CD4-positive, alpha-beta T cell treated with Interleukin-2 at 100 ng/mL for 4 hours (primary cell): ENCODE measurements around the gene EFCAB8.

Experiments
- DNase-seq: peaks from one replicate; pipeline ENCODE4 v3.0.0-alpha.2; 2020; ENCODE audit warnings: low spot score

Gene EFCAB8

DNA sequence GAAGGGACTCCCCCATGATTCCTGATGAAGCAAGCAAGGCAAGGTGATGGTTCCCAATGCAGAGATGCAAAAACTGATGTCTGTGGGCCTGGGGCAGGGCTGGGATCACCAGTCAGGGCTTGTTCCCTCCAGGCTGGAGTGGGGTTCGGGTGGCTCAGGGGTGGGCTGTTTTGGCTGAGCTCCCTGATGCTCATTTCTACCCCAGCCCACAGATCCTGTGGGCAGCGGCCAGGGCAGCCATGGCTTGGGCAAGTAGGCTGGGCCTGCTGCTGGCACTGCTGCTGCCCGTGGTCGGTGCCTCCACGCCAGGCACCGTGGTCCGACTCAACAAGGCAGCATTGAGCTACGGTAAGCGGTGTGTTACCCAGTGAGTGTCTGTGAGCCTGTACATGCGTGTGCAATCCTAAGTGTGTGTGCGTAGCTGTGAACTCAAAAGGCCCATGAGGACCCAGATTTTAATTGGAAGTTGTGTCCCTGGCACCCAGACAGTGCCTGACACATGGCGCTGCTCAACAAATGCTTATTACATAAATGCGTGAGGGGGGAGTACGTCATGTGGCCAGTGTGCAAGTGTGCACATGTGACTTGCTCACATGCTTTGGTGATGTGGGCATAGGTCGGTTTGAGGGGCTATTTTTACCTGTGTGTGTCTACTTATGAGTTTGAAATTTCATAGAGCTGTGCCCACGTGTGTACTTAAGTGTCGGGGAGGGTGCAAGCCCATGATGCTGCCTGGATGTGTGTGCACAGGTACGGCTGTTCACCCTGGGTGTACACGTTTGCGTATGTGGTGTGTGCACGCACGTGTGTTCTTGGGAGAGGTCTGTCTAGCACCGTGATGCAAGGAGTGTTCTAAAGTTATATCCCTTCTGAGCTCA lies 149.9 kb downstream of the EFCAB8 start:
- DNase-seq = no peak

DNA sequence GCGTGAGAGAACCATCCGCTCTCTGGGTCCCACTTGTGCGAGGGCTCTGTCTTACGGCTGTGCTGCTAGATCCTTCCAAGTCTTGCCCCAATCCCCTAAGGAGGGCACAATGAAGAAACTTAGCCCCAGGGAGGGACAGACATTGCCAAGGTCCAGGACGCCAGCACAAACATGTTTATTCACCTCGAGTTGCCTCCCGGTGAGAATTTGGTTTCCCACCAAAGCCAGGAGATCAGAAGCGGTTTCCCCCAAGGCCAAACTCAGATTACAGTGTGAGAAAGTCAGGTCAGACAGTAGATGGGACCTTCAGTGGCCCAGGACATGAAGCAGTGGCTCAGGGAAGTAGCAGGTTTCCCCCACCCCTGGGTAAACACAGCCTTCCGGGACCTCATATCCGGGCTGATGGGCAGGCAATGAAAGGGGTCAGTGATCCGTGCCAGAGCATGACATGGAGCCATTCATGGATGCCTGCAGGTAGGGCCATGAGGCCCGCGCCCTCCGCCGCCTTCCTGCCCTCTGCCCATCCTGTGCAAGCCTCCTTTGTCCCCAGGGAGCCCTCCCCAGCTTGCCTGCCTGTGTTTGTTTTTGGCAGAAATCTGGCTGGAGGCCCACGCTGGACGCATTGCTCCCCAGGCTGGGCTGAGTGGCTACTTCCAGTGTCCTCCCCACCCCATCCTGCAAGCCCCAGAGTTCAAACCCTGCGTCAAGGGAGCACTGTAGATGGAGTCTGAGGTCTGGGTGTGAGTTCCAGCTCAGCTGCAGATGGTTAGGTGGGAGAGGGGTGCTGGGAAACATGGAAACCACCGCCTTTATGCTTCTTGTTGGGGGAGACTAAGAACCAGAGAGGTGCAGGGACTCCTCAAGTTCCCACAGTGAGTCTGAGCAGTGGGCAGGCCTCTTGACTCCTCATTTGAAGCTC lies 150.8 kb downstream of the EFCAB8 start:
- no peak for DNase-seq

DNA sequence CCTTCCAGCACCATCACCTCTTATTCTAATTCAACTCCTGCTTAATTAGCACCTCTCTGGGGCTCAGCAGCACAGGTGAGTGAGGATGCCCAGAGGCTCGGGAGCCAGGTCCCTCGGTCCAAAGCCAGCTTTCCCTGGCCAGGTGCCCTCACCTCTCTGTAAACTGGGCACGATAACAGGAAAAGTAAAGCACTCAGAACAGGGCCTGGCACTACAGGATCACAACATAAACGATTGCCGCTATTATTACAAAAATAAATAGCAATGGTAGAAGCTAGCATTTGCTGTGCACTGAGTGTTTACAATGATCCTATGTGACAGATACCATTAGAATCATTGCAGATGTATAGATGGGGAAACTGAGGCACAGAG lies 151.4 kb downstream of the EFCAB8 start:
- no peak for DNase-seq

DNA sequence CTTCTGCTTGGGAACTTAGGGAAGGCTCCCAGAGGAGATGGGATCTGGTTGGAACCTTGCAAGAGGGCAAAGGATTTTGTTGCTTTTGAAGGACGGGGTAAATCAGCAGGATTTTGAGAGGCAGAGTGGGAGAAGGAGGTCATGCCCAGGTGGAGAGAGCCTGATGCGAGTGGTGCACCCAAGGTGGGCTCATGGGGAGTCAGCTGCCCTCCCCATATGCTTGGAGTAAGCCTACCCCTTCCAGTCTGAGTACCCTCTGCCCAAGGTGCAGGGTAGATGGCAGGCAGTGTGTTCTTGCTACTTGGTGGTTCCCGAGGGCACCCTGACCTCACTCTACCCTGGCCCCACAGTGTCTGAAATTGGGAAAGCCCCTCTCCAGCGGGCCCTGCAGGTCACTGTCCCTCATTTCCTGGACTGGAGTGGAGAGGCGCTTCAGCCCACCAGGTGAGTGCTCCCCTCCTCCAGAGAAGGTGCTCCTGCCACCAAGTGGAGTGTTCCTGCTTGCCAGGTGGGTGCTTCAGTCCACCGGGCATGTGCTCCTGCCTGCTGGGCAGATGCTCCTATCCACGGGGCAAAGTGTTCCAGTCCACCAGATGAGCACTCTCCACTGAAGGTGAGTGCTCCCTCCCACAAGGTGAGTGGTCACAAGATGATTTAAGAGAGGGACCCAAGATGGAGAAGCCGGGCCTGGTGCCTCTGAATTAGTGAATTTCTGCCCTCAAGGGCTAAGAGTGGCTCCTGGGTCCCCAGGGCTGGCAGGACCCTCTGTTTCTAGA lies 152.1 kb downstream of the EFCAB8 start:
- no peak for DNase-seq
